ENCODE results near the gene GK.

DNA sequence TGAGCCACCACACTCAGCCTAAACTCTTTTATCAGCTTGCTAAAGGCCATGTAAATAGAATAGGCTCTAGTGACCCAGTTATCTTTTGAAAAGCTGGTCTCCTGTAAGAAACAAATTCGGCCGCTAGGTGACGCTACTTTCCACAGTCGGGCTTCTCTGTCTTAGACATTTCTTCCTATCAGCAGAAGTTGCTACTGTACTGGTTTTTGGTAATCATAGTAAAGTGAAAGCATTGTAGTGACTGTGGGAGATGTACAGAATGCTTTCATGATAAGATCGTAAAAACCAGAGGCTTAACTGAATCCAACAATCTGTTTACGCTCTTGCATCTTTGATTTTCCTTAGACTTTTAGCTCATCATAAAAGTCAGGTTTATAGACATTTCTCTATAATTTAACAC lies 82.6 kb downstream of the GK start:
- TF ChIP-seq, protein P1, sequence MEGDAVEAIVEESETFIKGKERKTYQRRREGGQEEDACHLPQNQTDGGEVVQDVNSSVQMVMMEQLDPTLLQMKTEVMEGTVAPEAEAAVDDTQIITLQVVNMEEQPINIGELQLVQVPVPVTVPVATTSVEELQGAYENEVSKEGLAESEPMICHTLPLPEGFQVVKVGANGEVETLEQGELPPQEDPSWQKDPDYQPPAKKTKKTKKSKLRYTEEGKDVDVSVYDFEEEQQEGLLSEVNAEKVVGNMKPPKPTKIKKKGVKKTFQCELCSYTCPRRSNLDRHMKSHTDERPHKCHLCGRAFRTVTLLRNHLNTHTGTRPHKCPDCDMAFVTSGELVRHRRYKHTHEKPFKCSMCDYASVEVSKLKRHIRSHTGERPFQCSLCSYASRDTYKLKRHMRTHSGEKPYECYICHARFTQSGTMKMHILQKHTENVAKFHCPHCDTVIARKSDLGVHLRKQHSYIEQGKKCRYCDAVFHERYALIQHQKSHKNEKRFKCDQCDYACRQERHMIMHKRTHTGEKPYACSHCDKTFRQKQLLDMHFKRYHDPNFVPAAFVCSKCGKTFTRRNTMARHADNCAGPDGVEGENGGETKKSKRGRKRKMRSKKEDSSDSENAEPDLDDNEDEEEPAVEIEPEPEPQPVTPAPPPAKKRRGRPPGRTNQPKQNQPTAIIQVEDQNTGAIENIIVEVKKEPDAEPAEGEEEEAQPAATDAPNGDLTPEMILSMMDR (IDR thresholded peaks at IDR 0.05 in 8 of 11, conservative IDR thresholded peaks at IDR 0.05 in 3 of 11): peak in 9 of 11 experiments; percentile 18 to 63 (median 51)
- no peak for TF ChIP-seq POLR2A (IDR thresholded peaks at IDR 0.05)
- no peak for TF ChIP-seq POLR2AphosphoS5 (IDR thresholded peaks at IDR 0.05)

Data from spleen (tissue), 7 donors.